Caco-2 (cell line): Measurements from ENCODE around the gene IGFBP1. TPM values are rescaled to one million over a fixed set of nuclear protein-coding genes. Genes with fewer than 3 reads are reported as not detected.

ENCODE experiments used
- BruUV-seq: library from RNA; stranded (reverse); fragments of 400-500 nt; replicated peaks from 2 replicates; lab custom pipeline; 2021; lab: Mats Ljungman, UMichigan
- CTCF ChIA-PET: fragments of 300-600 bp; sonication (Branson Sonifier 250); formaldehyde crosslinking; loops from one replicate; lab custom pipeline; 2022; ENCODE audit warnings: antibody characterized with exemption; lab: Charles Lee
- POLR2A ChIA-PET: fragments of 300-600 bp; sonication (Branson Sonifier 250); formaldehyde crosslinking; loops from one replicate; lab custom pipeline; 2022; ENCODE audit warnings: antibody characterized with exemption; lab: Charles Lee
- DNase-seq, 2 experiments: peaks; one replicate each; pipeline versions ENCODE4 v3.0.0 to v3.0.0-alpha.2; 2020 to 2022
- H3K27me3 ChIP-seq: replicated peaks from 2 replicates; pipeline ENCODE4 v1.6.0; 2011; ENCODE audit warnings: low read length; ENCODE audit not compliant: control insufficient read depth, insufficient read depth
- H3K36me3 ChIP-seq: 2 replicates; pipeline ENCODE4 v1.5.1; 2011; ENCODE audit warnings: low read length; ENCODE audit not compliant: control insufficient read depth, insufficient read depth
- H3K4me1 ChIP-seq: fragments of 250-450 bp; sonication (Bioruptor Pico); 2 replicates; pipeline ENCODE4 v1.5.1; 2020; ENCODE audit warnings: mild to moderate bottlenecking
- H3K4me3 ChIP-seq: 2 replicates; pipeline ENCODE4 v1.5.1; 2011; ENCODE audit warnings: low read depth, mild to moderate bottlenecking, control low read depth, low read length
- H3K9me3 ChIP-seq: fragments of 250-450 bp; sonication (Bioruptor Pico); 2 replicates; pipeline ENCODE4 v1.5.1; 2020; ENCODE audit warnings: mild to moderate bottlenecking, moderate library complexity
- H3K27ac Mint-ChIP-seq: one replicate; pipeline ENCODE4 v1.8.0; 2022; ENCODE audit warnings: mixed read lengths; ENCODE audit not compliant: unreplicated experiment
- H3K27me3 Mint-ChIP-seq: one replicate; pipeline ENCODE4 v1.8.0; 2022; ENCODE audit warnings: mixed read lengths; ENCODE audit not compliant: insufficient read depth, unreplicated experiment
- H3K36me3 Mint-ChIP-seq: one replicate; pipeline ENCODE4 v1.8.0; 2022; ENCODE audit warnings: mild to moderate bottlenecking, mixed read lengths; ENCODE audit not compliant: insufficient read depth, unreplicated experiment
- H3K4me1 Mint-ChIP-seq: one replicate; pipeline ENCODE4 v1.8.0; 2022; ENCODE audit warnings: low read depth, mixed read lengths; ENCODE audit not compliant: unreplicated experiment
- H3K4me3 Mint-ChIP-seq: one replicate; pipeline ENCODE4 v1.8.0; 2022; ENCODE audit warnings: mild to moderate bottlenecking, moderate library complexity, mixed read lengths; ENCODE audit not compliant: unreplicated experiment
- H3K9me3 Mint-ChIP-seq: one replicate; pipeline ENCODE4 v1.8.0; 2022; ENCODE audit warnings: mixed read lengths; ENCODE audit not compliant: unreplicated experiment
- intact Hi-C: fragments of 100-400 bp; cut with micrococcal nuclease; formaldehyde crosslinking; loops from one replicate; pipeline ENCODE4 v1.10.0; 2022; ENCODE audit not compliant: unreplicated experiment
- total RNA-seq: library from RNA; stranded (reverse); gene quantifications from 2 replicates; pipeline ENCODE4 v1.2.3, GENCODE V29; 2022
- TF ChIP-seq, protein P1 (sequence below), 2 experiments: fragments of 200-600 bp in 1 of 2; IDR thresholded peaks; 1 replicate in 1 of 2; 2 replicates in 1 of 2; pipeline versions ENCODE4 v1.5.1 to v1.8.0; 2011 to 2022; ENCODE audit warnings: antibody characterized with exemption in 1 of 2, control low read depth in 1 of 2, inconsistent platforms in 1 of 2, low read depth in 1 of 2, low read length in 1 of 2, mild to moderate bottlenecking in 1 of 2, moderate library complexity in 1 of 2; ENCODE audit not compliant: insufficient read depth in 1 of 2, severe bottlenecking in 1 of 2, unreplicated experiment in 1 of 2

Gene IGFBP1
- total RNA-seq, 1 experiment from 2014 or later = not detected

DNA sequence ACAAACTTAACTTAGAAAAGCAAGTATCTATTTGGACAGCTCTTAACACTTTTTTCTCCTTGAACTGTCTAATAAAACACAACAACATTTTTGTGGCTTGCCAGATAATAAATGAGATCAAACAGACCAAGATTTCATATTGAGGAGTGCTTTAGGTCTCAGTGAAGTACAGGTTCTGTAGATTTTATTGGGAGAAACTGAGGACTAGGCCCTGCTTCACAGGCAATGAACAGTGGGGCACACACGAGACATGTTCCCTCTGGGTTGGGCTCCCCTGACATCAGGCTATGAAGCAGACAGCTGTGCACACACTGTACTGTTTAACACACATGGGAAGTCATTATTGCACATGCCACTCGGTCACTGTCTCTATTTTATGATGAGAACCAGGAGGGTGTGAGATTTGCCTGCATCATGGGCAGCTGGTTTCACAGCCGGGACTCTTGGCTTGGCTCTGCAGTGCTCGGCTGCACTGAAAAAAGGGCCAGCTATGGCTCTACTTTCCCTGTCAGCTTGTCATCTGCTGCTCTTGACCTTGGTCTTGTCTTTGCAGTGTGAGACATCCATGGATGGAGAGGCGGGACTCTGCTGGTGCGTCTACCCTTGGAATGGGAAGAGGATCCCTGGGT is 4.2 kb downstream of the IGFBP1 start:
- ChIA-PET CTCF (no interaction called here), POLR2A (no interaction called here)
- DNase-seq = no peak
- Histone ChIP-seq H3K4me1 (no peaks in the 10 kb centered on the region), H3K4me3 (no peak overlapping the region), H3K36me3 (no peaks in the 10 kb centered on the region), H3K27me3 (no peaks in the 10 kb centered on the region), H3K9me3 (no peaks in the 10 kb centered on the region)
- peaks cover 26% of the 10 kb centered on the region for H3K27me3 Mint-ChIP-seq
- H3K27ac Mint-ChIP-seq = no peak overlapping the region
- TF ChIP-seq, protein P1, sequence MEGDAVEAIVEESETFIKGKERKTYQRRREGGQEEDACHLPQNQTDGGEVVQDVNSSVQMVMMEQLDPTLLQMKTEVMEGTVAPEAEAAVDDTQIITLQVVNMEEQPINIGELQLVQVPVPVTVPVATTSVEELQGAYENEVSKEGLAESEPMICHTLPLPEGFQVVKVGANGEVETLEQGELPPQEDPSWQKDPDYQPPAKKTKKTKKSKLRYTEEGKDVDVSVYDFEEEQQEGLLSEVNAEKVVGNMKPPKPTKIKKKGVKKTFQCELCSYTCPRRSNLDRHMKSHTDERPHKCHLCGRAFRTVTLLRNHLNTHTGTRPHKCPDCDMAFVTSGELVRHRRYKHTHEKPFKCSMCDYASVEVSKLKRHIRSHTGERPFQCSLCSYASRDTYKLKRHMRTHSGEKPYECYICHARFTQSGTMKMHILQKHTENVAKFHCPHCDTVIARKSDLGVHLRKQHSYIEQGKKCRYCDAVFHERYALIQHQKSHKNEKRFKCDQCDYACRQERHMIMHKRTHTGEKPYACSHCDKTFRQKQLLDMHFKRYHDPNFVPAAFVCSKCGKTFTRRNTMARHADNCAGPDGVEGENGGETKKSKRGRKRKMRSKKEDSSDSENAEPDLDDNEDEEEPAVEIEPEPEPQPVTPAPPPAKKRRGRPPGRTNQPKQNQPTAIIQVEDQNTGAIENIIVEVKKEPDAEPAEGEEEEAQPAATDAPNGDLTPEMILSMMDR (IDR thresholded peaks at IDR 0.05; ENCODE audit: insufficient read depth in 1 of 2, low read depth in 1 of 2, low read length in 1 of 2, severe bottlenecking in 1 of 2, unreplicated experiment in 1 of 2) = no peak
- no peaks in the 10 kb centered on the region for H3K4me1 Mint-ChIP-seq
- BruUV-seq = no TSS peak
- H3K4me3 Mint-ChIP-seq = no peak overlapping the region
- H3K9me3 Mint-ChIP-seq = no peaks in the 10 kb centered on the region
- H3K36me3 Mint-ChIP-seq = no peaks in the 10 kb centered on the region
- intact Hi-C loops = no loop called here

DNA sequence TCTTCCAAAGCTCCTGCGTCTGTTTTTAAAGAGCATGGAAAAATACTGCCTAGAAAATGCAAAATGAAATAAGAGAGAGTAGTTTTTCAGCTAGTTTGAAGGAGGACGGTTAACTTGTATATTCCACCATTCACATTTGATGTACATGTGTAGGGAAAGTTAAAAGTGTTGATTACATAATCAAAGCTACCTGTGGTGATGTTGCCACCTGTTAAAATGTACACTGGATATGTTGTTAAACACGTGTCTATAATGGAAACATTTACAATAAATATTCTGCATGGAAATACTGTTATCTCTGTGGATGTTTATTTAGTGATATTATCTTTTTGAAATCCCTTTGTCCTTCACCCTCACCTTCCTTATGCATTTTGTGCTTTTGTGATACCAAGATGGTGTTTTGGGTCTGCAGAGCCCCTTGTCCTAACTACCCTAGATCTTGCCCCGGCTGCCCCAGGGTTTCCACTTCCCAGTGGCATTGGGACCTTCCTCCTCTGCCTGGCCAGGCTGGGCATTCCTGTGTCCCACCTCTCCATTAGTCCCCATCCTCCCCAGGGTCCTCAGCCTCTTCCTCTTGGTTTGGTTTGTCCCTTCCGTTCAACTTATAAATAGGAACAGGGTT is 5.2 kb downstream of the IGFBP1 start:
- peaks cover 24% of the 10 kb centered on the region for H3K27me3 Mint-ChIP-seq
- no peaks in the 10 kb centered on the region for H3K9me3 Mint-ChIP-seq
- BruUV-seq = no TSS peak
- H3K27me3 ChIP-seq = no peaks in the 10 kb centered on the region
- DNase-seq = no peak
- H3K27ac Mint-ChIP-seq = no peak overlapping the region
- H3K4me1 Mint-ChIP-seq = no peaks in the 10 kb centered on the region
- POLR2A ChIA-PET = no interaction called here
- TF ChIP-seq, protein P1 (IDR thresholded peaks at IDR 0.05; ENCODE audit: insufficient read depth in 1 of 2, low read depth in 1 of 2, low read length in 1 of 2, severe bottlenecking in 1 of 2, unreplicated experiment in 1 of 2) = no peak
- H3K4me3 ChIP-seq = no peak overlapping the region
- no peaks in the 10 kb centered on the region for H3K4me1 ChIP-seq
- H3K36me3 ChIP-seq = no peaks in the 10 kb centered on the region
- H3K36me3 Mint-ChIP-seq = no peaks in the 10 kb centered on the region
- no peaks in the 10 kb centered on the region for H3K9me3 ChIP-seq
- CTCF ChIA-PET = no interaction called here
- intact Hi-C loops = no loop called here
- H3K4me3 Mint-ChIP-seq = no peak overlapping the region

DNA sequence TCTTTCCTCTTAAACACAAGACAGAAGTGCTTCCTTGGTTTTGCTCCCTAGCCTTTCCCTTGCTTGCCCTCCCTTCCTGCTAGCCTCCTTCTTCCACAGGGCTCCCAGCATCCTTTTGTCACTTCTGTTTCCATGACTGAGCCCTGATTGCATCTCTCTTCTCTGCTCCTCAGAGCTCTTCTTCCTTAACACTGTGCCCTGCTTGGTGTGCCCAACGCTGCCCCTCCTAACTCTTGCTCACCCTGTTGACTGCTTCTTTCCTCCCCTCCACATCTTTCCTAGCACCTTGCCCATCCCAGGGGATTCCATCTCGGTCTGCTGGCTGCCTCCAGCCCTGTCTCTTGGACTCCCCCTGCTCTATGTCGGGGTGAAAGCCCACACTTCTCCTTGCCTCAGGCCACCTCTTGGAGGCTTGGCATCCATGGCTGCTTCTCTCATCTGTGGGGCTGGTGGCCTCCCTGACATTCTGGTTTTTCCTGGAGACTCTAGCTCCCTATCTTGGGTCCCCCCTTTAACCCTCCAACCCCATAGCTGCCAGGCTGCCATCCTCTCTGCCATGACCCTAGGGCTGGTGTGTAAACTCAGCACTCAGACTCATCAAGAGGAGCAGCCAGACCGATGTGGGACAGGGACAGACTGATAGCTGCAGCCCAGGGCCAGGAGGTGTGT is 5.8 kb downstream of the IGFBP1 start:
- Mint-ChIP-seq H3K4me3 (no peak overlapping the region), H3K36me3 (no peaks in the 10 kb centered on the region), H3K4me1 (no peaks in the 10 kb centered on the region), H3K27ac (no peak overlapping the region), H3K9me3 (no peaks in the 10 kb centered on the region), H3K27me3 (peaks cover 22% of the 10 kb centered on the region)
- H3K4me3 ChIP-seq = no peak overlapping the region
- no peak for DNase-seq
- TF ChIP-seq, protein P1 (IDR thresholded peaks at IDR 0.05; ENCODE audit: insufficient read depth in 1 of 2, low read depth in 1 of 2, low read length in 1 of 2, severe bottlenecking in 1 of 2, unreplicated experiment in 1 of 2) = no peak
- ChIA-PET POLR2A (no interaction called here), CTCF (no interaction called here)
- H3K9me3 ChIP-seq = no peaks in the 10 kb centered on the region
- BruUV-seq = no TSS peak
- intact Hi-C loops = no loop called here
- H3K27me3 ChIP-seq = no peaks in the 10 kb centered on the region
- no peaks in the 10 kb centered on the region for H3K4me1 ChIP-seq
- H3K36me3 ChIP-seq = no peaks in the 10 kb centered on the region
